Measurements from ENCODE around the gene BAD.

- TF ChIP-seq RCOR1 (IDR thresholded peaks at IDR 0.05; ENCODE audit: low read depth, low read length) (no peak), POLR2A (IDR thresholded peaks at IDR 0.05; ENCODE audit: low read length) (no peak), ESRRA (IDR thresholded peaks at IDR 0.05; ENCODE audit: borderline replicate concordance, low read length) (no peak), RNF2 (IDR thresholded peaks at IDR 0.05; ENCODE audit: borderline replicate concordance, low read depth) (no peak), EHMT2 (IDR thresholded peaks at IDR 0.05; ENCODE audit: low read depth) (no peak), CTCF (IDR thresholded peaks at IDR 0.05) (no peak), RAD21 (conservative IDR thresholded peaks at IDR 0.05 in 1 of 2, IDR thresholded peaks at IDR 0.05 in 1 of 2) (no peak), PBX3 (IDR thresholded peaks at IDR 0.05) (no peak), MAZ (IDR thresholded peaks at IDR 0.05; ENCODE audit: borderline replicate concordance, low read depth, low read length) (no peak), KDM1A (IDR thresholded peaks at IDR 0.05; ENCODE audit: low read depth) (no peak), HOXB13 (CRISPR knock-in tag; IDR thresholded peaks at IDR 0.05; ENCODE audit: low read depth) (no peak)
Observed at GRCh38 chr11:64223001-64223651, 61.3 kb downstream of the BAD start.

All from A549 (cell line).